PC-9 (cell line): Measurements from ENCODE around the gene FAM217B.

Experiments used
- EZH2 ChIP-seq: fragments of 200-600 bp; sonication (generic); IDR thresholded peaks from 2 replicates; pipeline ENCODE4 v1.8.0; 2017; ENCODE audit warnings: antibody characterized with exemption, low read depth
- TF ChIP-seq, protein P1 (sequence below): fragments of 200-600 bp; sonication (generic); conservative IDR thresholded peaks from 2 replicates; pipeline ENCODE4 v1.6.1; 2017; ENCODE audit warnings: mixed run types, antibody characterized with exemption, mild to moderate bottlenecking, moderate library complexity

- TF ChIP-seq, protein P1, sequence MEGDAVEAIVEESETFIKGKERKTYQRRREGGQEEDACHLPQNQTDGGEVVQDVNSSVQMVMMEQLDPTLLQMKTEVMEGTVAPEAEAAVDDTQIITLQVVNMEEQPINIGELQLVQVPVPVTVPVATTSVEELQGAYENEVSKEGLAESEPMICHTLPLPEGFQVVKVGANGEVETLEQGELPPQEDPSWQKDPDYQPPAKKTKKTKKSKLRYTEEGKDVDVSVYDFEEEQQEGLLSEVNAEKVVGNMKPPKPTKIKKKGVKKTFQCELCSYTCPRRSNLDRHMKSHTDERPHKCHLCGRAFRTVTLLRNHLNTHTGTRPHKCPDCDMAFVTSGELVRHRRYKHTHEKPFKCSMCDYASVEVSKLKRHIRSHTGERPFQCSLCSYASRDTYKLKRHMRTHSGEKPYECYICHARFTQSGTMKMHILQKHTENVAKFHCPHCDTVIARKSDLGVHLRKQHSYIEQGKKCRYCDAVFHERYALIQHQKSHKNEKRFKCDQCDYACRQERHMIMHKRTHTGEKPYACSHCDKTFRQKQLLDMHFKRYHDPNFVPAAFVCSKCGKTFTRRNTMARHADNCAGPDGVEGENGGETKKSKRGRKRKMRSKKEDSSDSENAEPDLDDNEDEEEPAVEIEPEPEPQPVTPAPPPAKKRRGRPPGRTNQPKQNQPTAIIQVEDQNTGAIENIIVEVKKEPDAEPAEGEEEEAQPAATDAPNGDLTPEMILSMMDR, result no peak
- no peak for TF ChIP-seq EZH2
Observed at GRCh38 chr20:59903621-59904020, 36.6 kb upstream of the FAM217B start.
